Ramos (cell line): Measurements from ENCODE around the gene CRLF3.
"Not testable (repeated sequence)": the region's sequence is repeated elsewhere in the genome, so short reads cannot be mapped to it uniquely, and the experiment has no call there.

Experiments used
- in situ Hi-C: fragments of 300-500 bp; cut with MboI; formaldehyde crosslinking; loops from one replicate; pipeline ENCODE4 v1.14.3; 2022; ENCODE audit warnings: low sequenced_read_pairs; ENCODE audit not compliant: unreplicated experiment

CRLF3 gene

DNA sequence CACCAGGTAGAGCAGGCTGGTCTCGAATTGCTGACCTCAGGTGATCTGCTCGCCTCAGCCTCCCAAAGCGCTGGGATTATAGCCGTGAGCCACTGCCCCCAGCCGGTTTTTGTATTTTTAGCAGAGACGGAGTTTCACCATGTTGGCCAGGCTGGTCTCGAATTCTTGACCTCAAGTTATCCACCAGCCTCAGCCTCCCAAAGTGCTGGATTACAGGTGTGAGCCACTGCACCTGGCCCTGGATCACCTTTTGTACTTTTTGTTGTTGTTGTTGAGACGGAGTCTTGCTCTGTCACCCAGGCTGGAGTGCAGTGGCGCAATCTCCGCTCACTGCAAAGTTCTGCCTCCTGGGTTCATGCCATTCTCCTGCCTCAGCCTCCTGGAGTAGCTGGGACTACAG is 71.2 kb downstream of the CRLF3 start:
- in situ Hi-C loops, result not testable (repeated sequence)

DNA sequence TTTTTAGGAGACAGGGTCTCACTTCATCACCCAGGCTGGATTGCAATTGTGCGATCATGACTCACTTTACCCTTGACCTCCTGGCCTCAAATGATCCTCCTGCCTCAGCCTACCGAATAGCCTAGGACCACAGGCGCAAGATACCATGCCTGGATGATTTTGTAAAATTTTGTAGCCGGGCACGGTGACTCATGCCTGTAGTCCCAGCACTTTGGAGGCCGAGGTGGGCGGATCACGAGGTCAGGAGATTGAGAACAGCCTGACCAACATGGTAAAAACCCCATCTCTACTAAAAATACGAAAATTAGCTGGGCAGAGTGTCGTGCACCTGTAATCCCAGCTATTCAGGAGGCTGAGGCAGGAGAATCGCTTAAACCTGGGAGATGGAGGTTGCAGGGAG is 73.5 kb downstream of the CRLF3 start:
- in situ Hi-C loops, result not testable (repeated sequence)

DNA sequence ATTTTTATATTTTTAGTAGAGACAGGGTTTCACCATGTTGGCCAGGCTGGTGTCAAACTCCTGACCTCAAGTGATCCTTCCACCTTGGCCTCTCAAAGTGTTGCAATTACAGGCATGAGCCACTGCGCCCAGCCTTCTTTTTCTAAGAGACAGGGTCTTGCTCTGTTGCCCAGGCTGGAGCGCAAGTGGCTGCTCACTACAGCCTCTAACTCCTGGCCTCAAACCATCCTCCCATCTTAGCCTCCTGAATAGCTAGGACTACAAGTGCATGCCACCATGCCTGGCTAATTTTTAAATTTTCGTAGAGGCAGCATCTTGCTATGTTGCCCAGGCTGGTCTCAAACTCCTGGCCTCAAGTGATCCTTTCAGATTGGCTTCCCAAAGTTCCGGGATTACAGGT is 76.9 kb downstream of the CRLF3 start:
- in situ Hi-C loops, result not testable (repeated sequence)

DNA sequence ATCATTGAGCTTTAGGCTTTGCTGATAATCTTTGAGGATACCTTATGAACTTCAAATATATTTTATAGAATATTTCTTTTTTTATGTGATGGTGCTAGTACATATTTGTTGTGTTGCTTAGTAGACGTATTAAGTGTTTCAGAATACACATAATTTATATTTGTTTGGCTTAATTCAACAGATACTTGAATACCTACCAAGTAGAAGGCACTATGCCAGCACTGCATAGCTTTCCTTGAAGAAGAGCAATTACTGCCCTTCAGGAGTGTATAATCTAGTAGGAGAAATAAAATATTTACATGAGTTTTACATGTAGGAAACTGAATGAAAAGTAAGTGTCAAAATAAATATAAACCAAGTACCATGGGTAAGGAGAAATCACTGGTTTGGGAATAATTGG is 81.8 kb downstream of the CRLF3 start:
- in situ Hi-C loops, result not testable (repeated sequence)

DNA sequence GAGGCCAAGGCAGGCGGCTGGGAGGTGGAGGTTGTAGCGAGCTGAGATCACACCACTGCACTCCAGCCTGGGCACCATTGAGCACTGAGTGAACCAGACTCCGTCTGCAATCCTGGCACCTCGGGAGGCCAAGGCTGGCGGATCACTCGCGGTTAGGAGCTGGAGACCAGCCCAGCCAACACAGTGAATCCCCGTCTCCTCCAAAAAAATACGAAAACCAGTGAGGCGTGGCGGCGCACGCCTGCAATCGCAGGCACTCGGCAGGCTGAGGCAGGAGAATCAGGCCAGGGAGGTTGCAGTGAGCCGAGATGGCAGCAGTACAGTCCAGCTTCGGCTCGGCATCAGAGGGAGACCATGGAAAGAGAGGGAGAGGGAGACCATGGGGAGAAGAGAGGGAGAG is 88.1 kb downstream of the CRLF3 start:
- in situ Hi-C loops, result not testable (repeated sequence)

DNA sequence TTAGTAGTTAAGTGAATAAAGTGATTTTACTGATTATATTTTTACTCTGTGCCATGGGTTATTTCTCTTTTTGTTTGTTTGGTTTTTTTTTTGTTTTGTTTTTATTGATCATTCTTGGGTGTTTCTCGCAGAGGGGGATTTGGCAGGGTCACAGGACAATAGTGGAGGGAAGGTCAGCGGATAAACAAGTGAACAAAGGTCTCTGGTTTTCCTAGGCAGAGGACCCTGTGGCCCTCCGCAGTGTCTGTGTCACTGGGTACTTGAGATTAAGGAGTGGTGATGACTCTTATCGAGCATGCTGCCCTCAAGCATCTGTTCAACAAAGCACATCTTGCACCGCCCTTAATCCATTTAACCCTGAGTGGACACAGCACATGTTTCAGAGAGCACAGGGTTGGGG is 88.8 kb downstream of the CRLF3 start:
- in situ Hi-C loops, result not testable (repeated sequence)

DNA sequence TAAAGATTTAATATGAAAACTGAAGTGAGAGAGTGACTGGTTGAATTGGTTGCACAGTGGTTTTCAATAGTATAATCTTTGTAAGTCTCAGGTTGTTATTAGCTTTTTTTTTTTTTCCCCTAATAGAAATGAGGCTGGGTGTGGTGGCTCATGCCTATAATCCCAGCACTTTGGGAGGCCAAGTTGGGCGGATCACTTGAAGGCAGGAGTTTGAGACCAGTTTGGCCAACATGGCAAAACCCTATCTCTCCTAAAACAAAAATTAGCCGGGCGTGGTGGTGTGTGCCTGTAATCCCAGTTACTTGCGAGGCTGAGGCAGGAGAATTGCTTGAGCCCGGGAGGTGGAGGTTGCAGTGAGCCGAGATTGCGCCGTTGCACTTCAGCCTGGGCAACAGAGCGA is 89.3 kb downstream of the CRLF3 start:
- in situ Hi-C loops, result not testable (repeated sequence)

DNA sequence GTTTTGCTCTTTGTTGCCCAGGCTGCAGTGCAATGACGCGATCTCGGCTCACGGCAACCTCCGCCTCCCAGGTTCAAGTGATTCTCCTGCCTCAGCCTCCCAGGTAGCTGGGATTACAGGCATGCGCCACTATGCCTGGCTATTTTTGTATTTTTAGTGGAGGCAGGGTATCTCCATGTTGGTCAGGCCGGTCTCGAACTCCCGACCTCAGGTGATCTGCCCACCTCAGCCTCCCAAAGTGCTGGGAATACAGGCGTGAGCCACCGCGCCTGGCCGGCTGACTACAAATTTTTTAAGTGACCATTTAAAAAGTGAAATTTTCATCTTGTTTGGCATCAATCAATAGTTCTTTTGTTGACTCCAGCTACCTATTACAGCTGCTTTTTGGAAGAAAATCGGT is 90.3 kb downstream of the CRLF3 start:
- in situ Hi-C loops, result not testable (repeated sequence)
